GM18526 (cell line): ENCODE results near the gene DCN.

Source experiments
- POLR2A ChIP-seq: IDR thresholded peaks from 3 replicates; pipeline ENCODE4 v1.6.1; 2011; ENCODE audit not compliant: insufficient read length; ENCODE audit errors: extremely low read depth

The DCN gene

GRCh38 chr12:91100906-91101305, 81.7 kb downstream of the DCN start:
- TF ChIP-seq POLR2A = no peak

GRCh38 chr12:91099836-91100235, 82.8 kb downstream of the DCN start:
- TF ChIP-seq POLR2A = no peak

GRCh38 chr12:91099341-91099740, 83.3 kb downstream of the DCN start:
- no peak for TF ChIP-seq POLR2A

GRCh38 chr12:91098941-91099340, 83.7 kb downstream of the DCN start:
- no peak for TF ChIP-seq POLR2A

- no peak for TF ChIP-seq POLR2A
Observed at GRCh38 chr12:91098461-91098860, 84.2 kb downstream of the DCN start.

- TF ChIP-seq POLR2A = no peak
Observed at GRCh38 chr12:91094957-91095356, 87.7 kb downstream of the DCN start.

GRCh38 chr12:91094032-91094662, 88.5 kb downstream of the DCN start:
- no peak for TF ChIP-seq POLR2A

- TF ChIP-seq POLR2A = no peak
Observed at GRCh38 chr12:91093341-91093740, 89.3 kb downstream of the DCN start.

GRCh38 chr12:91091916-91092715, 90.5 kb downstream of the DCN start:
- TF ChIP-seq POLR2A = no peak
